HUES48 (cell line): ENCODE measurements around the gene SUPV3L1.
A peak's percentile ranks its signal among the peaks of the same experiment; 100 is the strongest.

ENCODE experiments used
- H3K27ac ChIP-seq: one replicate; pipeline ENCODE4 v1.7.0; 2013; ENCODE audit warnings: low read depth, low read length, inconsistent platforms
- H3K27me3 ChIP-seq: 2 replicates; pipeline ENCODE4 v1.6.1; 2013; ENCODE audit warnings: mild to moderate bottlenecking, low read length; ENCODE audit not compliant: control insufficient read depth, insufficient read depth
- H3K36me3 ChIP-seq: 2 replicates; pipeline ENCODE4 v1.6.1; 2013; ENCODE audit warnings: low read length; ENCODE audit not compliant: control insufficient read depth, insufficient read depth
- H3K4me1 ChIP-seq: 2 replicates; pipeline ENCODE4 v1.6.1; 2013; ENCODE audit warnings: mild to moderate bottlenecking, low read length; ENCODE audit not compliant: control insufficient read depth, insufficient read depth
- H3K4me3 ChIP-seq: 2 replicates; pipeline ENCODE4 v1.5.1; 2013; ENCODE audit warnings: mild to moderate bottlenecking, low read depth, low read length
- H3K9ac ChIP-seq: 2 replicates; pipeline ENCODE4 v1.6.1; 2013; ENCODE audit warnings: mild to moderate bottlenecking, low read depth, low read length, moderate library complexity
- H3K9me3 ChIP-seq: 2 replicates; pipeline ENCODE4 v1.6.1; 2013; ENCODE audit warnings: low read length; ENCODE audit not compliant: control insufficient read depth, insufficient read depth

Gene SUPV3L1

GRCh38 chr10:69218831-69219230 is 38.8 kb downstream of the SUPV3L1 start:
- Histone ChIP-seq H3K36me3 (no peaks in the 10 kb centered on the region), H3K27ac (no peak overlapping the region), H3K9me3 (no peaks in the 10 kb centered on the region), H3K4me1 (peaks cover 6% of the 10 kb centered on the region), H3K27me3 (no peaks in the 10 kb centered on the region), H3K4me3 (no peak overlapping the region), H3K9ac (no peak overlapping the region)

- Histone ChIP-seq H3K9me3 (no peaks in the 10 kb centered on the region), H3K27me3 (no peaks in the 10 kb centered on the region), H3K36me3 (no peaks in the 10 kb centered on the region), H3K4me3 (no peak within 1 kb of the TSS), H3K9ac (no peak within 1 kb of the TSS), H3K27ac (no peak within 1 kb of the TSS), H3K4me1 (peaks cover 6% of the 10 kb centered on the region)
Measured at GRCh38 chr10:69220041-69220451, 40.0 kb downstream of the SUPV3L1 start, which contains the start of gene HKDC1. Gene HKDC1 (plus strand): TSS chr10:69220332. CDS start chr10:69220436, 104 bp downstream.

GRCh38 chr10:69220507-69220906 is 40.5 kb downstream of the SUPV3L1 start:
- H3K36me3 ChIP-seq = no peaks in the 10 kb centered on the region
- H3K4me1 ChIP-seq = peaks cover 6% of the 10 kb centered on the region
- no peak overlapping the region for H3K27ac ChIP-seq
- no peaks in the 10 kb centered on the region for H3K9me3 ChIP-seq
- no peaks in the 10 kb centered on the region for H3K27me3 ChIP-seq
- no peak overlapping the region for H3K9ac ChIP-seq
- no peak overlapping the region for H3K4me3 ChIP-seq

- H3K4me3 ChIP-seq = no peak overlapping the region
Measured at GRCh38 chr10:69222157-69223027, 42.4 kb downstream of the SUPV3L1 start.

GRCh38 chr10:69223028-69223342 is 43.0 kb downstream of the SUPV3L1 start:
- no peak overlapping the region for H3K27ac ChIP-seq
- H3K4me1 ChIP-seq = peaks cover 6% of the 10 kb centered on the region
- no peak overlapping the region for H3K9ac ChIP-seq
- no peaks in the 10 kb centered on the region for H3K27me3 ChIP-seq
- H3K4me3 ChIP-seq = no peak overlapping the region
- H3K9me3 ChIP-seq = no peaks in the 10 kb centered on the region
- H3K36me3 ChIP-seq = no peaks in the 10 kb centered on the region

More at GRCh38 chr10:69222157-69223027, 42.4 kb downstream of the SUPV3L1 start:
- no peaks in the 10 kb centered on the region for H3K9me3 ChIP-seq
- H3K4me1 ChIP-seq = peaks cover 6% of the 10 kb centered on the region
- no peaks in the 10 kb centered on the region for H3K27me3 ChIP-seq
- 0 out of 2 replicates have a peak overlapping the region, but pooled peaks have one; percentile 1 for H3K9ac ChIP-seq
- peak overlapping the region; percentile 46 for H3K27ac ChIP-seq
- H3K36me3 ChIP-seq = no peaks in the 10 kb centered on the region

GRCh38 chr10:69224862-69225657 is 45.0 kb downstream of the SUPV3L1 start:
- H3K27me3 ChIP-seq = no peaks in the 10 kb centered on the region
- H3K36me3 ChIP-seq = no peaks in the 10 kb centered on the region
- H3K27ac ChIP-seq = no peak overlapping the region
- H3K9me3 ChIP-seq = no peaks in the 10 kb centered on the region
- H3K4me1 ChIP-seq = peaks cover 6% of the 10 kb centered on the region
- H3K9ac ChIP-seq = no peak overlapping the region
- H3K4me3 ChIP-seq = no peak overlapping the region

- H3K9ac ChIP-seq = no peak overlapping the region
- H3K36me3 ChIP-seq = no peaks in the 10 kb centered on the region
- H3K27me3 ChIP-seq = no peaks in the 10 kb centered on the region
- no peaks in the 10 kb centered on the region for H3K9me3 ChIP-seq
- peaks cover 6% of the 10 kb centered on the region for H3K4me1 ChIP-seq
- H3K4me3 ChIP-seq = no peak overlapping the region
- H3K27ac ChIP-seq = no peak overlapping the region
Measured at GRCh38 chr10:69225681-69226080, 45.6 kb downstream of the SUPV3L1 start.

- H3K4me1 ChIP-seq = peaks cover 6% of the 10 kb centered on the region
- no peaks in the 10 kb centered on the region for H3K36me3 ChIP-seq
- H3K9ac ChIP-seq = no peak overlapping the region
- H3K27me3 ChIP-seq = no peaks in the 10 kb centered on the region
- H3K27ac ChIP-seq = no peak overlapping the region
- no peak overlapping the region for H3K4me3 ChIP-seq
- H3K9me3 ChIP-seq = no peaks in the 10 kb centered on the region
Measured at GRCh38 chr10:69226919-69227450, 47.0 kb downstream of the SUPV3L1 start.

GRCh38 chr10:69228151-69228550 is 48.1 kb downstream of the SUPV3L1 start:
- no peak overlapping the region for H3K27ac ChIP-seq
- no peaks in the 10 kb centered on the region for H3K27me3 ChIP-seq
- H3K36me3 ChIP-seq = no peaks in the 10 kb centered on the region
- H3K9me3 ChIP-seq = no peaks in the 10 kb centered on the region
- H3K4me3 ChIP-seq = no peak overlapping the region
- no peak overlapping the region for H3K9ac ChIP-seq
- no peaks in the 10 kb centered on the region for H3K4me1 ChIP-seq

GRCh38 chr10:69229616-69229916 is 49.5 kb downstream of the SUPV3L1 start:
- H3K9ac ChIP-seq = no peak overlapping the region
- H3K4me3 ChIP-seq = no peak overlapping the region
- H3K9me3 ChIP-seq = no peaks in the 10 kb centered on the region
- H3K27me3 ChIP-seq = no peaks in the 10 kb centered on the region
- H3K36me3 ChIP-seq = no peaks in the 10 kb centered on the region
- H3K4me1 ChIP-seq = no peaks in the 10 kb centered on the region
- H3K27ac ChIP-seq = no peak overlapping the region

GRCh38 chr10:69230128-69230527 is 50.1 kb downstream of the SUPV3L1 start:
- no peaks in the 10 kb centered on the region for H3K4me1 ChIP-seq

More at GRCh38 chr10:69230128-69230527, 50.1 kb downstream of the SUPV3L1 start:
- H3K9me3 ChIP-seq = no peaks in the 10 kb centered on the region
- H3K9ac ChIP-seq = no peak overlapping the region
- no peak overlapping the region for H3K27ac ChIP-seq
- H3K36me3 ChIP-seq = no peaks in the 10 kb centered on the region
- no peaks in the 10 kb centered on the region for H3K27me3 ChIP-seq
- H3K4me3 ChIP-seq = no peak overlapping the region
